SK-N-SH (cell line): Measurements from ENCODE around the gene NDUFB8. TPM values are rescaled to one million over a fixed set of nuclear protein-coding genes. Genes with fewer than 3 reads are reported as not detected.

Source experiments
- CTCF ChIA-PET: fragments of 300-600, 350-600 bp; formaldehyde crosslinking; extraction: SDS; loops from one replicate; lab custom pipeline; 2021; lab: Yijun Ruan, JAX
- POLR2A ChIA-PET: fragments of 350-600 bp; sonication (Branson Sonifier 250); formaldehyde crosslinking; extraction: SDS; loops from one replicate; lab custom pipeline; 2020; ENCODE audit warnings: antibody characterized with exemption, inconsistent platforms; lab: Yijun Ruan, JAX
- DNase-seq: peaks from one replicate; pipeline ENCODE4 v3.0.0; 2012
- H2AFZ ChIP-seq: fragments of 200-600 bp; sonication (generic); 2 replicates; pipeline ENCODE4 v1.8.1; 2016; ENCODE audit warnings: antibody characterized with exemption, mild to moderate bottlenecking, low read depth
- H3F3A ChIP-seq: fragments of 200-600 bp; sonication (generic); replicated peaks from 2 replicates; pipeline ENCODE3; 2016; ENCODE audit warnings: antibody characterized with exemption, mild to moderate bottlenecking; ENCODE audit not compliant: insufficient read depth
- H3K27ac ChIP-seq, 2 experiments: fragments of 200-500 bp in 1 of 2; fragments of 200-600 bp in 1 of 2; sonication (Bioruptor generic) in 1 of 2; sonication (generic), shearing (Covaris generic) in 1 of 2; 2 replicates each; pipeline versions ENCODE4 v1.5.1 to v1.6.1; 2014 to 2016; ENCODE audit warnings: low read depth in 2 of 2, inconsistent platforms in 1 of 2, low read length in 1 of 2, mild to moderate bottlenecking in 1 of 2, mixed read lengths in 1 of 2
- H3K27me3 ChIP-seq: fragments of 200-600 bp; sonication (generic), shearing (Covaris generic); 2 replicates; pipeline ENCODE4 v1.6.1; 2016; ENCODE audit warnings: mixed run types; ENCODE audit not compliant: insufficient read depth
- H3K36me3 ChIP-seq, 2 experiments: fragments of 200-500 bp in 1 of 2; fragments of 200-600 bp in 1 of 2; sonication (Bioruptor generic) in 1 of 2; sonication (generic) in 1 of 2; replicated peaks in 1 of 2; 2 replicates each; pipeline versions ENCODE3 to v1.5.1; 2014 to 2016; ENCODE audit warnings: low read length in 1 of 2, mild to moderate bottlenecking in 1 of 2; ENCODE audit not compliant: insufficient read depth in 2 of 2, control insufficient read depth in 1 of 2
- H3K4me1 ChIP-seq, 2 experiments: fragments of 200-500 bp in 1 of 2; fragments of 200-600 bp in 1 of 2; sonication (Bioruptor generic) in 1 of 2; sonication (generic), shearing (Covaris generic) in 1 of 2; 2 replicates each; pipeline versions ENCODE4 v1.5.1 to v1.6.1; 2014 to 2016; ENCODE audit warnings: low read depth in 1 of 2, low read length in 1 of 2, mixed run types in 1 of 2; ENCODE audit not compliant: insufficient read depth in 2 of 2, control insufficient read depth in 1 of 2
- H3K4me2 ChIP-seq: fragments of 200-600 bp; sonication (generic), shearing (Covaris generic); 2 replicates; pipeline ENCODE4 v1.6.1; 2017; ENCODE audit warnings: mixed run types
- H3K4me3 ChIP-seq, 2 experiments: fragments of 200-500 bp in 1 of 2; fragments of 200-600 bp in 1 of 2; sonication (Bioruptor generic) in 1 of 2; sonication (generic), shearing (Covaris generic) in 1 of 2; 2 replicates each; pipeline versions ENCODE4 v1.5.1 to v1.8.1; 2014 to 2016; ENCODE audit warnings: low read depth in 2 of 2, inconsistent platforms in 1 of 2, low read length in 1 of 2, mild to moderate bottlenecking in 1 of 2, mixed read lengths in 1 of 2, moderate library complexity in 1 of 2
- H3K79me2 ChIP-seq: fragments of 200-600 bp; sonication (generic); 2 replicates; pipeline ENCODE4 v1.8.1; 2017; ENCODE audit warnings: mild to moderate bottlenecking; ENCODE audit not compliant: insufficient read depth
- H3K9ac ChIP-seq: fragments of 200-600 bp; sonication (generic); 2 replicates; pipeline ENCODE4 v1.6.1; 2017; ENCODE audit warnings: mixed run types
- H3K9me2 ChIP-seq: fragments of 200-600 bp; sonication (generic); 2 replicates; pipeline ENCODE4 v1.6.1; 2017; ENCODE audit warnings: mixed run types
- H3K9me3 ChIP-seq: fragments of 200-600 bp; sonication (generic); 2 replicates; pipeline ENCODE4 v1.6.1; 2017; ENCODE audit warnings: mixed run types, mild to moderate bottlenecking, moderate library complexity
- H4K20me1 ChIP-seq: fragments of 200-600 bp; sonication (generic); 2 replicates; pipeline ENCODE4 v1.6.1; 2017; ENCODE audit warnings: mild to moderate bottlenecking, mixed run types; ENCODE audit not compliant: insufficient read depth
- GABPA ChIP-seq: IDR thresholded peaks from 2 replicates; pipeline ENCODE4 v1.4.0; 2012; ENCODE audit warnings: low read depth, mild to moderate bottlenecking
- GATA2 ChIP-seq: sonication (generic); formaldehyde crosslinking; IDR thresholded peaks from 2 replicates; pipeline ENCODE4 v1.5.0; 2020; ENCODE audit warnings: mild to moderate bottlenecking, missing genetic modification reagents
- JUND ChIP-seq: IDR thresholded peaks from 2 replicates; pipeline ENCODE4 v1.4.0; 2012
- MEF2A ChIP-seq: IDR thresholded peaks from 2 replicates; pipeline ENCODE4 v1.4.0; 2012; ENCODE audit warnings: low read depth, borderline replicate concordance
- MXI1 ChIP-seq: IDR thresholded peaks from 2 replicates; pipeline ENCODE4 v1.6.1; 2012; ENCODE audit warnings: mild to moderate bottlenecking, low read depth, low read length, improper control_type of control experiment
- NFIC ChIP-seq: IDR thresholded peaks from 2 replicates; pipeline ENCODE4 v1.4.0; 2012; ENCODE audit warnings: borderline replicate concordance
- NRF1 ChIP-seq: IDR thresholded peaks from 2 replicates; pipeline ENCODE4 v1.6.1; 2012; ENCODE audit warnings: low read depth, mild to moderate bottlenecking, low read length
- RAD21 ChIP-seq: IDR thresholded peaks from 2 replicates; pipeline ENCODE4 v1.6.1; 2012; ENCODE audit warnings: mild to moderate bottlenecking, low read length
- RFX5 ChIP-seq: IDR thresholded peaks from 2 replicates; pipeline ENCODE4 v1.6.1; 2012; ENCODE audit warnings: mild to moderate bottlenecking, improper control_type of control experiment, low read length
- TAF1 ChIP-seq: IDR thresholded peaks from 2 replicates; pipeline ENCODE4 v1.6.1; 2012; ENCODE audit warnings: low read depth, mild to moderate bottlenecking, low read length, moderate library complexity, borderline replicate concordance
- TCF12 ChIP-seq: IDR thresholded peaks from 2 replicates; pipeline ENCODE4 v1.4.0; 2012
- USF1 ChIP-seq: IDR thresholded peaks from 2 replicates; pipeline ENCODE4 v1.4.0; 2012; ENCODE audit warnings: low read depth, borderline replicate concordance
- ZBTB33 ChIP-seq: IDR thresholded peaks from 2 replicates; pipeline ENCODE4 v1.4.0; 2012; ENCODE audit warnings: low read depth, borderline replicate concordance
- WGBS: methylation state at CpG from one replicate; pipeline ENCODE4 v1.1.6; 2017; ENCODE audit warnings: low lambda C conversion rate; 5-methylcytosine and 5-hydroxymethylcytosine counted together
- polyA plus RNA-seq, 3 experiments: library from polyadenylated mRNA; depleted of rRNA; stranded (reverse); fragments of >200 nt; gene quantifications; 2 replicates each; pipeline ENCODE4 v1.2.3, GENCODE V29; 2012
- TF ChIP-seq, protein P1 (sequence below): IDR thresholded peaks from 2 replicates; pipeline ENCODE4 v1.6.1; 2012; ENCODE audit warnings: mild to moderate bottlenecking, low read depth, low read length, moderate library complexity
- TF ChIP-seq, protein P2 (sequence below): IDR thresholded peaks from 2 replicates; pipeline ENCODE4; 2012

The NDUFB8 gene
- polyA plus RNA-seq, 1 of the 3 experiments (the other 2 are of a cell fraction), result 368 TPM

GRCh38 chr10:100544950-100545349 is 15.3 kb upstream of the NDUFB8 start:
- no peak for TF ChIP-seq NRF1
- no peak for TF ChIP-seq JUND
- TF ChIP-seq, protein P1, sequence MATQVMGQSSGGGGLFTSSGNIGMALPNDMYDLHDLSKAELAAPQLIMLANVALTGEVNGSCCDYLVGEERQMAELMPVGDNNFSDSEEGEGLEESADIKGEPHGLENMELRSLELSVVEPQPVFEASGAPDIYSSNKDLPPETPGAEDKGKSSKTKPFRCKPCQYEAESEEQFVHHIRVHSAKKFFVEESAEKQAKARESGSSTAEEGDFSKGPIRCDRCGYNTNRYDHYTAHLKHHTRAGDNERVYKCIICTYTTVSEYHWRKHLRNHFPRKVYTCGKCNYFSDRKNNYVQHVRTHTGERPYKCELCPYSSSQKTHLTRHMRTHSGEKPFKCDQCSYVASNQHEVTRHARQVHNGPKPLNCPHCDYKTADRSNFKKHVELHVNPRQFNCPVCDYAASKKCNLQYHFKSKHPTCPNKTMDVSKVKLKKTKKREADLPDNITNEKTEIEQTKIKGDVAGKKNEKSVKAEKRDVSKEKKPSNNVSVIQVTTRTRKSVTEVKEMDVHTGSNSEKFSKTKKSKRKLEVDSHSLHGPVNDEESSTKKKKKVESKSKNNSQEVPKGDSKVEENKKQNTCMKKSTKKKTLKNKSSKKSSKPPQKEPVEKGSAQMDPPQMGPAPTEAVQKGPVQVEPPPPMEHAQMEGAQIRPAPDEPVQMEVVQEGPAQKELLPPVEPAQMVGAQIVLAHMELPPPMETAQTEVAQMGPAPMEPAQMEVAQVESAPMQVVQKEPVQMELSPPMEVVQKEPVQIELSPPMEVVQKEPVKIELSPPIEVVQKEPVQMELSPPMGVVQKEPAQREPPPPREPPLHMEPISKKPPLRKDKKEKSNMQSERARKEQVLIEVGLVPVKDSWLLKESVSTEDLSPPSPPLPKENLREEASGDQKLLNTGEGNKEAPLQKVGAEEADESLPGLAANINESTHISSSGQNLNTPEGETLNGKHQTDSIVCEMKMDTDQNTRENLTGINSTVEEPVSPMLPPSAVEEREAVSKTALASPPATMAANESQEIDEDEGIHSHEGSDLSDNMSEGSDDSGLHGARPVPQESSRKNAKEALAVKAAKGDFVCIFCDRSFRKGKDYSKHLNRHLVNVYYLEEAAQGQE, result no peak
- no peak for TF ChIP-seq RFX5
- TF ChIP-seq MEF2A, result no peak
- TF ChIP-seq TCF12, result no peak
- no peak for TF ChIP-seq TAF1
- TF ChIP-seq ZBTB33, result no peak
- no peak for TF ChIP-seq USF1
- no peak for TF ChIP-seq RAD21
- TF ChIP-seq GATA2 (CRISPR knock-in tag), result no peak
- no peak for TF ChIP-seq MXI1
- TF ChIP-seq, protein P2, sequence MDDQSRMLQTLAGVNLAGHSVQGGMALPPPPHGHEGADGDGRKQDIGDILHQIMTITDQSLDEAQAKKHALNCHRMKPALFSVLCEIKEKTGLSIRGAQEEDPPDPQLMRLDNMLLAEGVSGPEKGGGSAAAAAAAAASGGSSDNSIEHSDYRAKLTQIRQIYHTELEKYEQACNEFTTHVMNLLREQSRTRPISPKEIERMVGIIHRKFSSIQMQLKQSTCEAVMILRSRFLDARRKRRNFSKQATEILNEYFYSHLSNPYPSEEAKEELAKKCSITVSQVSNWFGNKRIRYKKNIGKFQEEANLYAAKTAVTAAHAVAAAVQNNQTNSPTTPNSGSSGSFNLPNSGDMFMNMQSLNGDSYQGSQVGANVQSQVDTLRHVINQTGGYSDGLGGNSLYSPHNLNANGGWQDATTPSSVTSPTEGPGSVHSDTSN, result no peak
- no peak for TF ChIP-seq GABPA
- no peak for TF ChIP-seq NFIC
- POLR2A ChIA-PET, result no interaction called here
- no peak overlapping the region for H3K27ac ChIP-seq
- WGBS, result 97% methylated on average over 5 of the region's 5 CpGs
- no peak overlapping the region for H2AFZ ChIP-seq
- H3K27me3 ChIP-seq, result no peaks in the 10 kb centered on the region
- no peaks in the 10 kb centered on the region for H3K9me2 ChIP-seq
- H3K4me2 ChIP-seq, result no peak overlapping the region
- H3K4me1 ChIP-seq, result no peaks in the 10 kb centered on the region
- peaks cover 4% of the 10 kb centered on the region for H3F3A ChIP-seq
- DNase-seq, result no peak
- CTCF ChIA-PET, result interaction anchor here (1.0 to 1.7 kb wide), 7 partner anchors 9 to 334 kb away, joined by 3 to 7 read pairs (median 3); partner anchors contain the start of gene HIF1AN
- peaks cover 33 to 85% of the 10 kb centered on the region in 2 experiments for H3K36me3 ChIP-seq
- no peak overlapping the region for H3K4me3 ChIP-seq
- peaks cover 17% of the 10 kb centered on the region for H3K79me2 ChIP-seq
- no peak overlapping the region for H3K9ac ChIP-seq
- no peaks in the 10 kb centered on the region for H3K9me3 ChIP-seq
- peaks cover 6% of the 10 kb centered on the region; the same call in 1 of the 2 replicates for H4K20me1 ChIP-seq
